Raji (cell line): ENCODE data around the gene CC2D1A.

ENCODE experiments used
- POLR2A ChIP-seq: IDR thresholded peaks from 2 replicates; pipeline ENCODE4 v1.6.1; 2011; ENCODE audit warnings: low read depth, low read length, control low read depth; ENCODE audit not compliant: insufficient read depth

The CC2D1A gene

DNA sequence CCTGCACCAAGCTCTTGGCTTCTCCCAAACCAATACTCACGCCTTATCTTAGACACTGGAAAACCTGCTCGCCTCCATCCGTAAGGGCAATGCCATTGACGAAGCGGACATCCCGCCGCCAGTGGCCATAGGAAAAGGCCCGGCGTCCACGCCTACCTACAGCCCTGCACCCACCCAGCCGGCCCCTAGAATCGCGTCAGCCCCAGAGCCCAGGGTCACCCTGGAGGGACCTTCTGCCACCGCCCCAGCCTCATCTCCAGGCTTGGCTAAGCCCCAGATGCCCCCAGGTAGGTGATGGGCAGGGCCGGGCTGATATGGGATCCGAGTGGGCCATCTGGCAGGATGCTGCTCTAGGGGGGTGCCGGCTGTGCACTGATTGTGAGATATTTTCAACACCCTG, 7.4 kb downstream of the CC2D1A start:
- TF ChIP-seq POLR2A: no peak

GRCh38 chr19:13914777-13915176, 8.8 kb downstream of the CC2D1A start:
- TF ChIP-seq POLR2A: no peak

GRCh38 chr19:13917888-13918406, 11.9 kb downstream of the CC2D1A start:
- no peak for TF ChIP-seq POLR2A

DNA sequence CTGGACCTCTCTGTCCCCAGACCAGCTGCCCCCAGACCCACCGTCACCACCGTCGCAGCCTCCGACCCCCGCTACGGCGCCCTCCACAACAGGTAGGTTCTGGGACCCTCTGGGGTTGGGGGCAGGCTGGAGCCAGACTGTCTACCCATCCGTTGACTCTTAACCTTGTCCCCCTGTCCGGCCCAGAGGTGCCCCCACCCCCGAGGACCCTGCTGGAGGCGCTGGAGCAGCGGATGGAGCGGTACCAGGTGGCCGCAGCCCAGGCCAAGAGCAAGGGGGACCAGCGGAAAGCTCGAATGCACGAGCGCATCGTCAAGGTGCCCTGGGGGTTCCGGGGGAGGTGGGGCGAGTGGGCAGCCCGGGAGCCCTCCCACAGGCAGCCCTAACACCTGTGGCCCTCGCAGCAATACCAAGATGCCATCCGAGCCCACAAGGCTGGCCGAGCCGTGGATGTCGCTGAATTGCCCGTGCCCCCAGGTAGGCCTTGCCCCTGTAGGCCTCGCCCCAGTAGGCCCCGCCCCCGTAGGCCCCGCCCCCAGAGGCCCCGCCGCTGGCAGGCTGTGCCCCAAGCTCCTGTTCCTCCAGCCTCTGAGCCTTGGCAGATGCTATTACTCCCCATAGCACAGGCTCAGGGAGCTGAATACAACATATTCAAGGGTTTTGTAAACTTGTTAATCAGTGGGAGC, 12.9 kb downstream of the CC2D1A start:
- no peak for TF ChIP-seq POLR2A

- no peak for TF ChIP-seq POLR2A
These were observed 14.5 kb downstream of the CC2D1A start for GRCh38 chr19:13920524-13920923.

- TF ChIP-seq POLR2A: no peak
These were observed 15.1 kb downstream of the CC2D1A start for GRCh38 chr19:13920940-13921747.

- no peak for TF ChIP-seq POLR2A
These were observed 17.4 kb downstream of the CC2D1A start for GRCh38 chr19:13923194-13923987.

GRCh38 chr19:13926010-13926409, 20.0 kb downstream of the CC2D1A start:
- no peak for TF ChIP-seq POLR2A

- no peak for TF ChIP-seq POLR2A
These were observed 20.7 kb downstream of the CC2D1A start for GRCh38 chr19:13926715-13927114.

DNA sequence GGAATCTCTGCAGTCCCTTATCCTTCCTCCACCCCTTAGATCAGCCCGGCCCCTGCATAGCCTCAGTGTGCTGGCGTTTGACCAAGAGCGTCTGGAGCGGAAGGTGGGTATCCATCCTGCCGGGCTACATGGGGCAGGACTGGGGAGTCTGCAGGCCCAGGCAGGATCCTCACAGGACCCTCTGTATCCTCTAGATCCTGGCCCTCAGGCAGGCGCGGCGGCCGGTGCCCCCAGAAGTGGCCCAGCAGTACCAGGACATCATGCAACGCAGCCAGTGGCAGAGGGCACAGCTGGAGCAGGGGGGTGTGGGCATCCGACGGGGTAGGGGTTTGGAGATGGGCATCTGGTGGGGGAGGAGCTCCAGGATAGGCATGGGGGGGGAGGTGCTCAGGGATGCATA, 23.3 kb downstream of the CC2D1A start:
- TF ChIP-seq POLR2A: no peak

- no peak for TF ChIP-seq POLR2A
These were observed 24.0 kb downstream of the CC2D1A start for GRCh38 chr19:13929956-13930355.

- no peak for TF ChIP-seq POLR2A
These were observed 24.4 kb downstream of the CC2D1A start for GRCh38 chr19:13930402-13930801.

DNA sequence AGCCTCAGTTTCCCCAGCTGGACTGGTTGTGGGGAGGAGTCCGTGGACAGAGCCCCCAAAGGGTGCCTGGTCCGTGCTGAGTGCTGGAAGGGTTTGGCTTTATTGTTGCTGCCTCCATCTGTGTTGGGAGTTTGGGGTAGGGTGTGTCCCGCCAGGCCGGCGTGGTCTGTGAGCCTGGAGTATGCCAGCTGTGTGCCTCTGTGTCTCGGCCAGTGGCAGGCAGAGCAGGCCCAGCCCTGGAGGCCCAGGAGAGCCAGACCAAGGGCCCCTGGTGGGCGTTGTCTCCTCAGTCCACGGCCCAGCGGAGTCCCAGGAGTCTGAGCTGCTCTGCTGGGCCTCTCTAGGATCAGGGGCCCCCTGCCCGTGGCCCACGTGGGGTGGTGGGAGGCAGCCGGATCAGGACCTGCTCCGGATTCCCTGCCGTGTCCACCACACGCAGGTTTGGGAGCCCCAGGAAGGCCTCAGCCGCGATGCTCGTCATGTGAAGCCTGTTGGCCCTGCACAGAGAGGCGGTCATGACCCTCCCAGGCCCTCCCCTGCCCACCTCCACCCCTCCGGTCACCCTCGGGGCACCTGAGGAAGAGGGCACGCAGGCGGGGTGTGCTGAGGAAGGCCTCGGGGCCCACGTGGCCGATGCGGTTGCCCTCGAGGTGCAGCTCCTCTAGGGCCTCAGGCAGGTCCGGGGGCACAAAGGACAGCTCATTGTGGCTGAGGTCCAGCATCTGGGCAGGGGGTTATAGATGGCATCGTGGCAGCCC, 25.6 kb downstream of the CC2D1A start:
- TF ChIP-seq POLR2A: no peak

DNA sequence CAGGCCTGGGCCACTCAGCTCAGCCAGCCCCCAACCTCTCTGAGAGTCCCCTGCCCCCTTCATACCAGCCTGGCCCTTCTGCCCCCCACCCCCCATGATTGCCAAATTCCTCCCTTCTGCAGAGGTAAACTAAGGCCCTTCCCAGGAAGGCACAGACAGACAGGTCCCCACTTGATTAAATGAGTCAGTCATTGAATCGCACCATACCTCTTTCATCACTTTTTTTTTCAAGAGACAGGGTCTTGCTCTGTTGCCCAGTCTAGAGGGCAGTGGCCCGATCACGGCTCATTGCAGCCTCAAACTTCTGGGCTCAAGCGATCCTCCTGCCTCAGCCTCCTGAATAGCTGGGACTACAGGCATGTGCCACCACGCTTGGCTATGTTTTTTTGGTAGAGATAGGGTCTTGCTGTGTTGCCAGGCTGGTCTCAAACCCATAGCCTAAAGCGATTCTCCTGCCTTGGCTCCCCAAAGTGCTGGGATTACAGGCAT, 26.2 kb downstream of the CC2D1A start:
- TF ChIP-seq POLR2A: no peak
